ENCODE data around the gene KLHDC10.
"Not testable (repeated sequence)": the region's sequence is repeated elsewhere in the genome, so short reads cannot be mapped to it uniquely, and the experiment has no call there.

KLHDC10 gene

GRCh38 chr7:130157700-130158099 is 87.4 kb downstream of the KLHDC10 start:
- DNase-seq = no peak

- DNase-seq = no peak
Measured at GRCh38 chr7:130160023-130160422, 89.7 kb downstream of the KLHDC10 start.

GRCh38 chr7:130160455-130160854 is 90.1 kb downstream of the KLHDC10 start:
- DNase-seq = no peak

GRCh38 chr7:130162196-130162595 is 91.9 kb downstream of the KLHDC10 start:
- DNase-seq = no peak

- no peak for DNase-seq
Measured at GRCh38 chr7:130174237-130174959, 104.1 kb downstream of the KLHDC10 start.

DNA sequence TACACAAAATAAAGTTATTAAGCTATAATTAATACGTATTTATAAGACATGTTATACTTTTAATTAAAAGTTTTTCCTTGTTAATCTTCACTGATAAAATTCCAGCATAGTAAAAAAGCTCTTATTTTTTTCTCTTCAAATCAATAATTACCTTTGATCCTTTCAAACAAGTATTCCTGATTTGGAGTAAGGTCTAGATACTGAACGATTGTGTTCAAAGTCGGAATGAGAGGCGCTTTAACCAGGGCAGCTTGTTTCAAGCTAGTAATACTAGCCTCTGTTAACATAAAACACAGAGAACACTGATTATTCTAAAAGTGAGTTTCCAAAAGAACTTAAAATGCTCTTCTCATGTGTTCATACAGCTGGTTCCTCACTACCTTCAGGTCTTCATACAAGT is 107.9 kb downstream of the KLHDC10 start:
- DNase-seq = no peak

DNA sequence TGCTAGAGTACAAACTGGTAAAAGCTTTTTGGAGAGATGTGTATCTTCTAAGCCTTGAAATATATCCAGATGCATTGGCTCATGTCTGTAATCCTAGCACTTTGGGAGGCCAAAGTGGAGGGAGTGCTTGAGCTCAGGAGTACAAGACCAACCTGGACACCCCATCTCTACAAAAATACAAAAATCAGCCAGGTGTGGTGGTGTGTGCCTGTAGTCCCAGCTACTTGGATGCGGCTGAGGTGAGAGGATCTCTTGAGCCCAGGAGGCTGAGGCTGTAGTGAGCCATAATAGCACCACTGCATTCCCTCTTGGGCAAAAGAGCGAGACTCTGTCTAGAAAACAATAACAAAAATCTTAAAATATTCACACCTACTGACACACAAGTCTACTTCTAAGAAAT is 109.3 kb downstream of the KLHDC10 start:
- no peak for DNase-seq

GRCh38 chr7:130180571-130181262 is 110.4 kb downstream of the KLHDC10 start:
- no peak for DNase-seq

GRCh38 chr7:130181263-130181605 is 110.9 kb downstream of the KLHDC10 start:
- no peak for DNase-seq

DNA sequence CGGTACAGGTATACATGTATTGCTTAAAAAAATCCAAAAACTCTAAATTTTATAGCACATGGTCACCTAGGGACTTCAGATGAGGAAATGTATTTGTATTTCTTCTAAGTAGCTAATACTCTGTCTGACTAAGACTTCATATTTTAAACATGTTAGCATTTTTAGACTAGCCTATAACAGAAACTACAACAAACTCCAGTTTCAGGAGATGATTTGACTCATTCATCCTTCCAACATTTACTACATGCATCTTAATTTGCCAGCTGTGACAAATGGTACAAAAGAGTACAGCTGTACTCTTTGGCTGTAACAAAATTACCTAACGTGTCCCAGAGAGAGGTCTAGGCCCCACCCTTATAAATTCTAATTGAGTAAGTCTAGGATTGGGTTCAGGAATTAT is 112.7 kb downstream of the KLHDC10 start:
- DNase-seq = no peak

DNA sequence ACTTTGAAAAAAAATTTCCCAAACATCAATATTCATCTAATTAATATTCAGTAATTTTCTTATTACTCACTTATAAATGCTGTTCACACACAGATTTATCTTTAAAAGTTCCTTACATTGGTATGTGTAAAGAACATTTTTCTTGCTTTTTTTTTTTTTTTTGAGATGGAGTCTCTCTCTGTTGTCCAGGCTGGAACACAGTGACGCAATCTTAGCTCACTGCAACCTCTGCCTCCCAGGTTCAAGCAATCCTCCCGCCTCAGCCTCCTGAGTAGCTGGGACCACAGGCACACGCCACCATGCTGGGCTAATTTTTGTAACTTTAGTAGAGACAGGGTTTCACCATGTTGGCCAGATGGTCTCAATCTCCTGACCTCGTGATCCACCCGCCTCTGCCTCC is 114.0 kb downstream of the KLHDC10 start:
- not testable (repeated sequence) for DNase-seq

Data from NCI-H1417 treated with DMSO at 0.1 percent for 48 hours (cell line).